Smooth muscle cell of bladder (primary cell): ENCODE measurements around the gene ABCA5. TPM values are rescaled to one million over a fixed set of nuclear protein-coding genes. Genes with fewer than 3 reads are reported as not detected.

Experiments
- total RNA-seq: library from RNA; depleted of rRNA; stranded (reverse); fragments of >200 nt; gene quantifications from 2 replicates; pipeline ENCODE4 v1.2.3, GENCODE V29; 2014

The ABCA5 gene
- total RNA-seq, result 14.1 and 18.1 TPM in 2 replicates

GRCh38 chr17:69327060-69327831 is at the start of gene ABCA5:
ABCA5 (minus strand) TSS chr17:69327133; CDS start chr17:69314415, 12,718 bp downstream.

GRCh38 chr17:69228576-69228975 is 98.4 kb downstream of the ABCA5 start, which contains the start of gene ABCA10:
ABCA10 (minus strand) TSS chr17:69228824; CDS start chr17:69225358, 3,466 bp downstream.

Other genes with a start within 250 kb of the ABCA5 start
- gene ABCA6, start 185.2 kb downstream of the ABCA5 start, total RNA-seq, result 9.9 and 20.2 TPM in 2 replicates
- gene ABCA10, start 98.3 kb downstream of the ABCA5 start, total RNA-seq, result 2.2 and 2.4 TPM in 2 replicates
- 0.65 and 4.0 TPM in 2 replicates for gene MAP2K6, start 87.6 kb upstream of the ABCA5 start, total RNA-seq